HUDEP-2 (cell line): ENCODE measurements around the gene MYL12A.

Experiments used
- DNase-seq, 76 experiments: peaks; one replicate each; lab custom pipeline; 2025; ENCODE audit not compliant: unreplicated experiment in 76 of 76; lab: John Stamatoyannopoulos, UW

The MYL12A gene

GRCh38 chr18:3279201-3280185, 31.9 kb downstream of the MYL12A start:
- no peak for DNase-seq

- peak in 31 of 76 experiments; percentile 1 to 87 (median 35) for DNase-seq
Observed at GRCh38 chr18:3281456-3282400, 34.1 kb downstream of the MYL12A start.

- no peak for DNase-seq
Observed at GRCh38 chr18:3283253-3283863, 35.8 kb downstream of the MYL12A start.

- no peak for DNase-seq
Observed at GRCh38 chr18:3283908-3284307, 36.3 kb downstream of the MYL12A start.

- no peak for DNase-seq
Observed at GRCh38 chr18:3284501-3284900, 36.9 kb downstream of the MYL12A start.

- DNase-seq = no peak
Observed at GRCh38 chr18:3286159-3286558, 38.6 kb downstream of the MYL12A start.

GRCh38 chr18:3293196-3293951, 45.8 kb downstream of the MYL12A start:
- DNase-seq = no peak

- DNase-seq = no peak
Observed at GRCh38 chr18:3294435-3295080, 47.0 kb downstream of the MYL12A start.

- DNase-seq = peak; percentile 6 to 98 (median 74)
Observed at GRCh38 chr18:3297025-3297984, 49.7 kb downstream of the MYL12A start.

- no peak for DNase-seq
Observed at GRCh38 chr18:3304832-3305231, 57.2 kb downstream of the MYL12A start.

GRCh38 chr18:3305354-3305762, 57.8 kb downstream of the MYL12A start:
- no peak for DNase-seq
